ENCODE data around the gene AQP11. TPM values are rescaled to one million over a fixed set of nuclear protein-coding genes. Genes with fewer than 3 reads are reported as not detected.

The AQP11 gene
- total RNA-seq, 1 donor from 2014 or later, result 1.4 TPM

GRCh38 chr11:77647654-77648305 lies 58.0 kb downstream of the AQP11 start:
- DNase-seq (ENCODE audit: low spot score) (no peak), ATAC-seq (no peak)
- intact Hi-C loops (cut with DNase I), result no loop called here

GRCh38 chr11:77650123-77650522 lies 60.4 kb downstream of the AQP11 start:
- ATAC-seq, result no peak
- intact Hi-C loops (cut with DNase I), result no loop called here
- no peak for DNase-seq (ENCODE audit: low spot score)

- DNase-seq (ENCODE audit: low spot score) (no peak), ATAC-seq (no peak)
- intact Hi-C loops (cut with DNase I), result no loop called here
These were observed 65.1 kb downstream of the AQP11 start for GRCh38 chr11:77654770-77655434.

DNA sequence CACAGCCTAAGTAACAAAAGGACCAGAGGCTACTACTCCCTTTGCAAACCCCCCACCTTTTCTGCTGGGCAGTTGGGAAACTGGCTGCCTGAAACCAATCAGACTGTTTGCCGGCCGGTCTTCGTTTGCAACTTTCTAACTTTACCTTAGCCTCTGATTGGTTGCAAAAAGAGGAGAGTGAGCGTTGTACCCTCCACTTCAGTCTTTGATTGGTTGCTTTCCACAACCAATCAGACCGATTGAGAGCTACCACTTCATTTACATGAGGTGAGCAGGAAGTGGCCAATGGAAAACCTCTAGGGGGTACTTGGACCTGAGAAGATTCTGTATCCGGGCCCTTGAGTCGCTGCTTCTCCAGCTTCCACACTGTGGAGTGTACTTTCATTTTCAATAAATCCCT lies 66.6 kb downstream of the AQP11 start:
- intact Hi-C loops (cut with DNase I), result no loop called here
- DNase-seq (ENCODE audit: low spot score), result no peak
- no peak for ATAC-seq

DNA sequence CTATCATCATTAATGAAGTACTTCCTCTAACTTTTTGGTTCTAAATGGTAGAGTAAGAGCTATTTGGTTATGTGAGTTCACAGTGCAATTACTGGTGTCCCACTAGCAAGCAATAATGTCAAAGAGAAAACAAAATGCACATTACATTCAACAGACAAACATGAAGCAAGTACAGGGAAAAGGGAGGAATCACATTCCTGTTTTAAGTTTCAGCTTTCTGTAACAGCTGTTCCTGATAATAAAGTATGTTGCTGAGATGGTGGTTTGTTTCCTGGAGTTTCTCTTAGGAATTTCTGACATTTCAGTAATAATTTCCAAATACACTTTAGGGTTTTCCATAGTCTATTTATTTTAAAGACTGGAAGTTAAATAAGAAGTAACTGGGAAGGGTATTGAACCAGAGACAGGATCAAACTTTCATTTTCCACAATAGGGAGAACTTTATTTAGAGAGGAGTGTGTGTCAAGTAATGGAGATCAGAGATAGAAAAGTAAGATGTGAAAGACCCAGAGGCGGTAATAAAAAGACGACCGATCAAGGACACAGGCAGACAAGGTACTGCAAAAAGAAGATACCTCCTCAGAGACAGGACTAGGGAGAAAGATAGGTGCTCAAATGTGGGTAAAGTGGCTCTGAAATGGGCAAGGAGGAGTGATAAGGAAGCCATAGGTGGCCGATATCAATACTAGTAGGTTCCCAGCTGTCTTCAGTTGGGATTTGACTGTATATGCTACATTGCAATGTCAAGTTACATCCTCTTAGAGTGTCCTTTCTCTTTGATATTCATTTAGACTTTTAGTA lies 68.7 kb downstream of the AQP11 start:
- ATAC-seq (no peak), DNase-seq (ENCODE audit: low spot score) (no peak)
- intact Hi-C loops (cut with DNase I), result no loop called here

Other genes with a start within 250 kb of the AQP11 start
- gene PAK1, start 115.9 kb upstream of the AQP11 start, total RNA-seq, result 31.3 TPM
- 111 TPM for gene CLNS1A, start 47.8 kb downstream of the AQP11 start, total RNA-seq
- 104 TPM for gene RSF1, start 230.8 kb downstream of the AQP11 start, total RNA-seq
- gene AAMDC, start 231.2 kb downstream of the AQP11 start, total RNA-seq, result 28.4 TPM

Data from sciatic nerve (tissue), 2 donors.